ENCODE results near the gene SALL1. TPM values are rescaled to one million over a fixed set of nuclear protein-coding genes. Genes with fewer than 3 reads are reported as not detected.

Gene SALL1
- total RNA-seq, 2 donors from 2014 or later = not detected

DNA sequence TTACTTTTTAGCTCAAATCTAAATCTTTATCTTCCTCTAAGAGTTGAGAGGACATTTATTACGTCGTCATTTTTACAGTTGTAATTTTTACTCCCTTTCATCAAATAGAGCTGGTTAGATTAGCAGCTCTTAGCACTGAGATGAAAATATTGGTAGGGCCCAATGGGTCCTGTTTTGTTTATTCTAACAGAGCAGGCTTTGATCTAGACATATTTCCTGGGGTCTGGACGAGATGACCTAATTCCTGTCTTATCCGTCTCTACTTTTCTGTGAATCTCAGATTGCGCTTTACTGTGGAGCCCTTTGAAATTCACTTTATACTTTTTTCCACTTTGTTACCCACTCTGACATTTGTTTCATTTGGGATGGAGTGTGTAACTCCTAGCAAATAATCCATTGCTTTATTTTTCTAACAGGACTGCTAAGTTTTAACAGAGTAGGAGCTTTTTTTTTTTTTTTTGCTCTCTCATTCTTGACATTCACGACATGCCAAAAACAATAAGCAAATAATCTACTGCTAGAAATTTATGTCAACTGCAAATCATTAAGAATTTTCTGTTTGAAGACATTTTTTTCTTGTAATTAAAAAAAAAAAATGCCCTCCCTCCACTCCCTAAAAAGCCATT lies 18.5 kb downstream of the SALL1 start:
- H3K4me3 Mint-ChIP-seq = no peak overlapping the region
- ATAC-seq (replicated peaks in 1 of 2) = no peak

GRCh38 chr16:51131619-51132018 lies 19.5 kb downstream of the SALL1 start:
- H3K36me3 Mint-ChIP-seq (ENCODE audit: insufficient read depth in 2 of 2) = peaks cover 0 to 5% of the 10 kb centered on the region in 2 donors
- no peak overlapping the region for H3K4me3 Mint-ChIP-seq
- H3K4me1 Mint-ChIP-seq (ENCODE audit: low read depth) = no peaks in the 10 kb centered on the region
- peaks cover 19% of the 10 kb centered on the region for H3K27me3 Mint-ChIP-seq (ENCODE audit: low read depth)
- ATAC-seq (replicated peaks in 1 of 2) = no peak
- DNase-seq = no peak
- no peaks in the 10 kb centered on the region for H3K9me3 Mint-ChIP-seq
- H3K27ac Mint-ChIP-seq = no peak overlapping the region

More for the DNA sequence above, 18.5 kb downstream of the SALL1 start:
- peaks cover 0 to 5% of the 10 kb centered on the region in 2 donors for H3K36me3 Mint-ChIP-seq (ENCODE audit: insufficient read depth in 2 of 2)
- no peaks in the 10 kb centered on the region for H3K4me1 Mint-ChIP-seq (ENCODE audit: low read depth)
- no peak overlapping the region for H3K27ac Mint-ChIP-seq
- peaks cover 19% of the 10 kb centered on the region for H3K27me3 Mint-ChIP-seq (ENCODE audit: low read depth)
- no peak for DNase-seq
- H3K9me3 Mint-ChIP-seq = no peaks in the 10 kb centered on the region

- Mint-ChIP-seq H3K36me3 (ENCODE audit: insufficient read depth in 2 of 2) (peaks cover 0 to 5% of the 10 kb centered on the region in 2 donors), H3K9me3 (no peaks in the 10 kb centered on the region), H3K27me3 (ENCODE audit: low read depth) (peaks cover 10% of the 10 kb centered on the region), H3K4me3 (no peak overlapping the region), H3K4me1 (ENCODE audit: low read depth) (no peaks in the 10 kb centered on the region), H3K27ac (no peak overlapping the region)
- ATAC-seq (replicated peaks in 1 of 2) = no peak
- no peak for DNase-seq
Observed at GRCh38 chr16:51129105-51129504, 22.0 kb downstream of the SALL1 start.

DNA sequence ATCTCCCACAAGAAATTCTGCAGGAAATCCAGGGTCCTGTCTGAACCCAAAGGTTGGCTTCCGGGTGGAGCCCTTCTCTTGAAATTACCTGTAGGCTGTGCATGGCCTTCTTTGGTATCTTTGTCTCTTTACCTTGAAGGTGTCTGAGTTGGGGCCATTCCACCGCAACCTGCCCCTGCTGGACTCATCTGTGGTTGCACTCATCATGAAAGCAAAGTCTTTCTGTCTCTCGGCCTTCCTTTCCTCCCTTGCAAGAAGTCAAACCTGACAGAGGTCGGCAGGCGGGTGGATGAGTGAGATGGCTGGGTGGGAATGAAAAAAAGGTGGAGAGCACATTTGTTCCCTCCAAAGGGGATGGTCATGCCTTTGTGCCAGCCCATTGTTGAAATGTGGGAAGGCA lies 25.1 kb downstream of the SALL1 start:
- H3K4me1 Mint-ChIP-seq (ENCODE audit: low read depth) = no peaks in the 10 kb centered on the region
- DNase-seq (no peak), ATAC-seq (replicated peaks in 1 of 2) (no peak)
- no peaks in the 10 kb centered on the region for H3K9me3 Mint-ChIP-seq
- no peaks in the 10 kb centered on the region for H3K36me3 Mint-ChIP-seq (ENCODE audit: insufficient read depth in 2 of 2)
- no peak overlapping the region for H3K4me3 Mint-ChIP-seq
- no peak overlapping the region for H3K27ac Mint-ChIP-seq
- H3K27me3 Mint-ChIP-seq (ENCODE audit: low read depth) = peaks cover 7% of the 10 kb centered on the region

GRCh38 chr16:51124896-51125295 lies 26.2 kb downstream of the SALL1 start:
- H3K27me3 Mint-ChIP-seq (ENCODE audit: low read depth) = peaks cover 7% of the 10 kb centered on the region

GRCh38 chr16:51121850-51122249 lies 29.2 kb downstream of the SALL1 start:
- no peaks in the 10 kb centered on the region for H3K9me3 Mint-ChIP-seq
- H3K27me3 Mint-ChIP-seq (ENCODE audit: low read depth) = peaks cover 7% of the 10 kb centered on the region
- no peak overlapping the region for H3K4me3 Mint-ChIP-seq
- DNase-seq (no peak), ATAC-seq (replicated peaks in 1 of 2) (no peak)
- no peak overlapping the region for H3K27ac Mint-ChIP-seq
- no peaks in the 10 kb centered on the region for H3K4me1 Mint-ChIP-seq (ENCODE audit: low read depth)
- no peaks in the 10 kb centered on the region for H3K36me3 Mint-ChIP-seq (ENCODE audit: insufficient read depth in 2 of 2)

More at GRCh38 chr16:51124896-51125295, 26.2 kb downstream of the SALL1 start:
- H3K9me3 Mint-ChIP-seq = no peaks in the 10 kb centered on the region
- no peak overlapping the region for H3K27ac Mint-ChIP-seq
- no peak overlapping the region for H3K4me3 Mint-ChIP-seq
- ATAC-seq (replicated peaks in 1 of 2) = no peak
- no peaks in the 10 kb centered on the region for H3K4me1 Mint-ChIP-seq (ENCODE audit: low read depth)
- DNase-seq = no peak
- no peaks in the 10 kb centered on the region for H3K36me3 Mint-ChIP-seq (ENCODE audit: insufficient read depth in 2 of 2)

DNA sequence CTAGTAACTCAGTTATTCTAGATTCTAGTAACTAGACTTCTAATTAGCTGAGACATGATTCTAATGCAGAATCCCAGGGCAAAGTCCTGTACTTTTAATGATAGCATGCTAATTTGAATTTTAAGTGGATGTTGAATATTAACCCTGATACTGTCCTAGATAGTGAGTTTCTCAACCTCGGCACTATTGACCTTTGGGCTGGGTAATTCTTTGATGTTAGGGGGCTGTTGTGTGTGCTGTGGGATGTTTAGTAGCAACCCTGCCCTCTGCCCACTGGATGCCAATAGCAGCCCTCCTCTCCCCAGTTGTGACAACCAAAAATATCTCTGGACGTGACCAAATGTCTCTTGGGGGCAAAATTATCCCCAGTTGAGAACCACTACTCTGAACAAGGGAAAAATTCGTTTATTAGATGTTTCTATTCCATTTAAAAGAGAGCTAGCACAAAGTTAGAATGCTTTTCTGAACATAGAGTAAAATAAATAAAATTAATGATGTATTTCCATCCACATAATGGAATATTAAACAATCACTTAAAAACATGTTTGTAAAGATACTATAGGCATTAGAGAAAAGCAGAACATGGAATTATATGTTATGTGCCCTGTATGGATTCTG lies 30.2 kb downstream of the SALL1 start:
- Mint-ChIP-seq H3K9me3 (no peaks in the 10 kb centered on the region), H3K4me3 (no peak overlapping the region), H3K36me3 (ENCODE audit: insufficient read depth in 2 of 2) (no peaks in the 10 kb centered on the region), H3K4me1 (ENCODE audit: low read depth) (no peaks in the 10 kb centered on the region), H3K27ac (no peak overlapping the region), H3K27me3 (ENCODE audit: low read depth) (peaks cover 7% of the 10 kb centered on the region)
- DNase-seq (no peak), ATAC-seq (replicated peaks in 1 of 2) (no peak)

GRCh38 chr16:51119973-51120729 lies 30.9 kb downstream of the SALL1 start:
- DNase-seq (no peak), ATAC-seq (replicated peaks in 1 of 2) (no peak)
- Mint-ChIP-seq H3K27ac (no peak overlapping the region), H3K9me3 (no peaks in the 10 kb centered on the region), H3K4me1 (ENCODE audit: low read depth) (no peaks in the 10 kb centered on the region), H3K27me3 (ENCODE audit: low read depth) (peaks cover 7% of the 10 kb centered on the region), H3K4me3 (no peak overlapping the region), H3K36me3 (ENCODE audit: insufficient read depth in 2 of 2) (no peaks in the 10 kb centered on the region)

DNA sequence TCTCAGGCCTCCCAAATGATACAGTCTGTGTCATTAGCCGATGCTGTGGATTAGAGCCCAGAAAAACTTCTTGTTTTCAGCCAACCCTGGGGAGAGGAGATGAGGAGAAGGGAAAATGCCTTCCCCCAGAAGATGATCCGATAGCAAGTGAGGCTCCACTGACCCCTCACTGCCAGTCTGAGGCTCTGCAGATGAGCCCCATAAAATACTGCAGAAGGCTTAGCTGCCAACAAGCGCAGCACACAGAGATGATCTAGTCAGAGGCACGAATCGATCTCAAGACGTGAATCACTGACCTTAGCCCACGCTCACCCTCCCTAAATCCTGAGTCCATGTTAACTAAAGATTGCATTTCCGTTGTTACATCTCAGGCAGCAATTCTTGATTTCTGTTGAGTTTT lies 31.5 kb downstream of the SALL1 start:
- Mint-ChIP-seq H3K27ac (no peak overlapping the region), H3K4me3 (no peak overlapping the region)
- ATAC-seq (replicated peaks in 1 of 2) = no peak

DNA sequence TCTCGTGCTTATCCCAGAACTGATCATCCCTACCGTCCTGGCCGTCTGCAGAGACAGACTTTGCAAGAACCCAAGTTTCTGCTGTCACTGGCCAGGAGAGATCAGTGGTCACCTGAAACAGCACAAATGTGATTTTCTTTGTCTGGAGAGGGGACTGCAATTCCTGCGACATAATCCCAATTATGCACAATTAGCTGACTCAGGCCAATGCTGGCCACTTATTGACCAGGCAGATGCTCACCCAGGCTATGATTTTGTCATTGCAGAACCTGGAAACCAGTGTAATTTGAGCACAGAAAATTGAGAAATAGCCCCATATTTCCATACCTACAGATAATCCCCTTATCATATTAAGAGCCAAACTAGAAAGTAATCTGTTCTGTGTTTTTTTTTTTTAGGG lies 34.7 kb downstream of the SALL1 start:
- DNase-seq (no peak), ATAC-seq (replicated peaks in 1 of 2) (no peak)
- Mint-ChIP-seq H3K4me1 (ENCODE audit: low read depth) (no peaks in the 10 kb centered on the region), H3K27me3 (ENCODE audit: low read depth) (peaks cover 28% of the 10 kb centered on the region), H3K27ac (no peak overlapping the region), H3K9me3 (no peaks in the 10 kb centered on the region), H3K36me3 (ENCODE audit: insufficient read depth in 2 of 2) (no peaks in the 10 kb centered on the region), H3K4me3 (no peak overlapping the region)

More for the DNA sequence above, 31.5 kb downstream of the SALL1 start:
- H3K9me3 Mint-ChIP-seq = no peaks in the 10 kb centered on the region
- no peak for DNase-seq
- no peaks in the 10 kb centered on the region for H3K36me3 Mint-ChIP-seq (ENCODE audit: insufficient read depth in 2 of 2)
- H3K4me1 Mint-ChIP-seq (ENCODE audit: low read depth) = no peaks in the 10 kb centered on the region
- H3K27me3 Mint-ChIP-seq (ENCODE audit: low read depth) = peaks cover 7% of the 10 kb centered on the region

GRCh38 chr16:51114382-51114781 lies 36.7 kb downstream of the SALL1 start:
- no peak overlapping the region for H3K27ac Mint-ChIP-seq
- H3K36me3 Mint-ChIP-seq (ENCODE audit: insufficient read depth in 2 of 2) = no peaks in the 10 kb centered on the region
- no peak for ATAC-seq (replicated peaks in 1 of 2)
- no peaks in the 10 kb centered on the region for H3K4me1 Mint-ChIP-seq (ENCODE audit: low read depth)
- peaks cover 35% of the 10 kb centered on the region for H3K27me3 Mint-ChIP-seq (ENCODE audit: low read depth)
- no peaks in the 10 kb centered on the region for H3K9me3 Mint-ChIP-seq
- DNase-seq = no peak
- H3K4me3 Mint-ChIP-seq = no peak overlapping the region

GRCh38 chr16:51113236-51114125 lies 37.6 kb downstream of the SALL1 start:
- Mint-ChIP-seq H3K36me3 (ENCODE audit: insufficient read depth in 2 of 2) (no peaks in the 10 kb centered on the region), H3K9me3 (peaks cover 0 to 2% of the 10 kb centered on the region in 2 donors), H3K4me1 (ENCODE audit: low read depth) (no peaks in the 10 kb centered on the region), H3K27me3 (ENCODE audit: low read depth) (peaks cover 35% of the 10 kb centered on the region), H3K27ac (no peak overlapping the region), H3K4me3 (no peak overlapping the region)
- DNase-seq (no peak), ATAC-seq (replicated peaks in 1 of 2) (no peak)

- Mint-ChIP-seq H3K27ac (no peak overlapping the region), H3K27me3 (ENCODE audit: low read depth) (peaks cover 35% of the 10 kb centered on the region), H3K4me3 (no peak overlapping the region), H3K4me1 (ENCODE audit: low read depth) (no peaks in the 10 kb centered on the region), H3K9me3 (peaks cover 0 to 2% of the 10 kb centered on the region in 2 donors), H3K36me3 (ENCODE audit: insufficient read depth in 2 of 2) (no peaks in the 10 kb centered on the region)
- ATAC-seq (replicated peaks in 1 of 2) = no peak
- no peak for DNase-seq
Observed at GRCh38 chr16:51112323-51112722, 38.7 kb downstream of the SALL1 start.
